ENCODE data around the gene ARAP1. TPM values are rescaled to one million over a fixed set of nuclear protein-coding genes. Genes with fewer than 3 reads are reported as not detected.

Gene ARAP1
- total RNA-seq, 1 experiment from 2014 or later = 73.6 TPM

DNA sequence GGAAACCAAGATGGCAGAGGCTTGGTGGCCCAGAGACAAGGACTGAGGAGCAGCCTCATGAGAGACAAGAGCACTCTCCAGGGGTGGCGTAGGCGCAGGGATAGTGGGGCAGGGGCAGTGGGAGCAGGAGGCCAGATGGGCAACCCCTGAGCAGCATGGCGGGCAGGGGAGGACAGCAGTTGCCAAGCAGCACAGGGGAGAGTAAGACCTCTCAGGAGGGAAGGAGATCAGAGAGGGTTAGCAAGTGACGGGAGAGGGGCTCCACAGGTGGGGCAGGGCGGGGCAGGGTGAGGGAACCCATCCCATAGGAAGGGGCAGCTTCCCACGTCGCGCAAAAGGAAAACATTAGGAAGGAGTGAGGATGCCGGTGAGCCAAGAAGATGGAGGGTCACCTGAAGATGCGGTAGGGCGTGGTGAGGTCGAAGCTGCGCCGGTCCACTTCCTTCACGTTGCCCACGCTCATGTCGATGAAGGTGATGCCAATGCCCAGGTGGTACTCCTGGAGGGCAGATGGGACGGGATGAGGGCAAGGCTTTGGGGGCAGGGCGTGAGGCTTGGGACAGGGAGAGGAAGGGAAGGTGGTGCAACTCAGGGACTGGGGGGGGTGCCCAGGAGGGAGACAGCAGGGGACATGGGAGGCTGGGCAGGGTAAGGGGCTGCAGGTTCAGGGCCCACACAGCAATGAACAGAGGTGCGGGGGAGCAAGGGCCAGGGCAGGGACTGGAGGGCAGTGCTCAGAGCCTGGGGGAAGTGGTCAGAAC lies 42.5 kb downstream of the ARAP1 start:
- H3K9me3 ChIP-seq (ENCODE audit: control insufficient read depth, insufficient read depth, low read depth, low read length) = no peaks in the 10 kb centered on the region
- H3K4me1 ChIP-seq (ENCODE audit: control insufficient read depth, insufficient read depth, low read length) = no peaks in the 10 kb centered on the region
- no peaks in the 10 kb centered on the region for H3K27me3 ChIP-seq (ENCODE audit: control insufficient read depth, insufficient read depth, low read length)
- intact Hi-C loops (cut with micrococcal nuclease; ENCODE audit: unreplicated experiment) = no loop called here
- no peak for DNase-seq (ENCODE audit: low read depth, low spot score)
- BruUV-seq (replicated peaks) = no TSS peak
- ChIA-PET POLR2A (no interaction called here), CTCF (no interaction called here)
- no peak overlapping the region for H3K27ac ChIP-seq (ENCODE audit: low read length)
- no peaks in the 10 kb centered on the region for H3K36me3 ChIP-seq (ENCODE audit: control insufficient read depth, insufficient read depth, low read length)
- H3K4me3 ChIP-seq (ENCODE audit: low read depth in 2 of 2, low read length in 2 of 2) = no peak overlapping the region
- TF ChIP-seq POLR2AphosphoS5 (IDR thresholded peaks at IDR 0.05; ENCODE audit: low read depth, low read length) (no peak), SIN3A (IDR thresholded peaks at IDR 0.05; ENCODE audit: borderline replicate concordance, insufficient read depth, low read depth, low read length) (no peak), REST (IDR thresholded peaks at IDR 0.05; ENCODE audit: insufficient read depth in 1 of 2, low read depth in 2 of 2, low read length in 1 of 2) (no peak), TCF7L2 (IDR thresholded peaks at IDR 0.05; ENCODE audit: low read depth, low read length) (no peak)
- TF ChIP-seq, protein P1, sequence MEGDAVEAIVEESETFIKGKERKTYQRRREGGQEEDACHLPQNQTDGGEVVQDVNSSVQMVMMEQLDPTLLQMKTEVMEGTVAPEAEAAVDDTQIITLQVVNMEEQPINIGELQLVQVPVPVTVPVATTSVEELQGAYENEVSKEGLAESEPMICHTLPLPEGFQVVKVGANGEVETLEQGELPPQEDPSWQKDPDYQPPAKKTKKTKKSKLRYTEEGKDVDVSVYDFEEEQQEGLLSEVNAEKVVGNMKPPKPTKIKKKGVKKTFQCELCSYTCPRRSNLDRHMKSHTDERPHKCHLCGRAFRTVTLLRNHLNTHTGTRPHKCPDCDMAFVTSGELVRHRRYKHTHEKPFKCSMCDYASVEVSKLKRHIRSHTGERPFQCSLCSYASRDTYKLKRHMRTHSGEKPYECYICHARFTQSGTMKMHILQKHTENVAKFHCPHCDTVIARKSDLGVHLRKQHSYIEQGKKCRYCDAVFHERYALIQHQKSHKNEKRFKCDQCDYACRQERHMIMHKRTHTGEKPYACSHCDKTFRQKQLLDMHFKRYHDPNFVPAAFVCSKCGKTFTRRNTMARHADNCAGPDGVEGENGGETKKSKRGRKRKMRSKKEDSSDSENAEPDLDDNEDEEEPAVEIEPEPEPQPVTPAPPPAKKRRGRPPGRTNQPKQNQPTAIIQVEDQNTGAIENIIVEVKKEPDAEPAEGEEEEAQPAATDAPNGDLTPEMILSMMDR (IDR thresholded peaks at IDR 0.05) = no peak
- no peak for ATAC-seq
- in situ Hi-C loops (cut with HindIII; ENCODE audit: low pct_unique_long_range_greater_than_20kb, low sequenced_read_pairs) = no loop called here

GRCh38 chr11:72707032-72707431 lies 45.2 kb downstream of the ARAP1 start:
- ChIA-PET POLR2A (no interaction called here), CTCF (no interaction called here)
- H3K4me1 ChIP-seq (ENCODE audit: control insufficient read depth, insufficient read depth, low read length) = no peaks in the 10 kb centered on the region
- H3K36me3 ChIP-seq (ENCODE audit: control insufficient read depth, insufficient read depth, low read length) = no peaks in the 10 kb centered on the region
- no peaks in the 10 kb centered on the region for H3K27me3 ChIP-seq (ENCODE audit: control insufficient read depth, insufficient read depth, low read length)
- no TSS peak for BruUV-seq (replicated peaks)
- no peaks in the 10 kb centered on the region for H3K9me3 ChIP-seq (ENCODE audit: control insufficient read depth, insufficient read depth, low read depth, low read length)
- TF ChIP-seq, protein P1 (IDR thresholded peaks at IDR 0.05) = no peak
- TF ChIP-seq TCF7L2 (IDR thresholded peaks at IDR 0.05; ENCODE audit: low read depth, low read length) (no peak), REST (IDR thresholded peaks at IDR 0.05; ENCODE audit: insufficient read depth in 1 of 2, low read depth in 2 of 2, low read length in 1 of 2) (no peak)
- ATAC-seq (no peak), DNase-seq (ENCODE audit: low read depth, low spot score) (no peak)
- in situ Hi-C loops (cut with HindIII; ENCODE audit: low pct_unique_long_range_greater_than_20kb, low sequenced_read_pairs) = no loop called here
- H3K4me3 ChIP-seq (ENCODE audit: low read depth in 2 of 2, low read length in 2 of 2) = no peak overlapping the region
- intact Hi-C loops (cut with micrococcal nuclease; ENCODE audit: unreplicated experiment) = no loop called here
- H3K27ac ChIP-seq (ENCODE audit: low read length) = no peak overlapping the region

Data from Panc1 (cell line).